GM12878 (cell line): Measurements from ENCODE around the gene RGS4. TPM values are rescaled to one million over a fixed set of nuclear protein-coding genes. Genes with fewer than 3 reads are reported as not detected.

Source experiments
- ATAC-seq: fragments of 200-7000 bp; cut with Tn5 transposase; 3 replicates; pipeline ENCODE4 v1.9.1; 2020; ENCODE audit warnings: mild to moderate bottlenecking, moderate library complexity
- BruUV-seq: library from RNA; stranded (reverse); fragments of 400-500 nt; replicated peaks from 2 replicates; lab custom pipeline; 2021; lab: Mats Ljungman, UMichigan
- CTCF ChIA-PET: fragments of 300-600 bp; sonication (Branson Sonifier 250); formaldehyde crosslinking; extraction: SDS; loops from one replicate; lab custom pipeline; 2021; ENCODE audit warnings: inconsistent platforms; lab: Yijun Ruan, JAX
- POLR2A ChIA-PET: fragments of 350-600 bp; formaldehyde crosslinking; extraction: SDS; loops from one replicate; lab custom pipeline; 2021; ENCODE audit warnings: inconsistent platforms; lab: Charles Lee
- RAD21 ChIA-PET: fragments of 300-600 bp; sonication (Branson Sonifier 250); formaldehyde crosslinking; loops from one replicate; lab custom pipeline; 2023; ENCODE audit warnings: antibody characterized with exemption; ENCODE audit not compliant: unreplicated experiment; lab: Charles Lee
- SMC1A ChIA-PET: fragments of 300-600 bp; sonication (Branson Sonifier 250); formaldehyde crosslinking; loops from one replicate; lab custom pipeline; 2023; ENCODE audit not compliant: unreplicated experiment, uncharacterized antibody; lab: Charles Lee
- DNase-seq: peaks from one replicate; pipeline ENCODE4 v3.0.0-alpha.2; 2011; ENCODE audit warnings: low read depth, low spot score
- FAIRE-seq: peaks from 3 replicates; lab custom pipeline; 2011; peaks lifted over from hg19 to GRCh38; lab: Jason Lieb, UNC
- H2AFZ ChIP-seq: 2 replicates; pipeline ENCODE4 v1.6.0; 2011; ENCODE audit warnings: low read depth, low read length, control low read depth; ENCODE audit not compliant: control insufficient read depth
- H3K27ac ChIP-seq: 2 replicates; pipeline ENCODE4 v1.5.1; 2011; ENCODE audit warnings: control low read depth; ENCODE audit not compliant: control insufficient read depth, insufficient read depth
- H3K27me3 ChIP-seq, 2 experiments: replicated peaks in 1 of 2; 2 replicates each; pipeline versions ENCODE4 v1.6.0 to v1.6.1; 2011; ENCODE audit warnings: low read length in 1 of 2; ENCODE audit not compliant: control insufficient read depth in 2 of 2, insufficient read depth in 2 of 2
- H3K36me3 ChIP-seq, 2 experiments: 2 replicates each; pipeline ENCODE4 v1.5.1; 2011; ENCODE audit warnings: low read length in 1 of 2; ENCODE audit not compliant: control insufficient read depth in 2 of 2, insufficient read depth in 2 of 2
- H3K4me1 ChIP-seq: 2 replicates; pipeline ENCODE4 v1.6.1; 2011; ENCODE audit warnings: mild to moderate bottlenecking, low read length, moderate library complexity, mixed read lengths; ENCODE audit not compliant: control insufficient read depth, insufficient read depth
- H3K4me2 ChIP-seq: 2 replicates; pipeline ENCODE4 v1.6.0; 2011; ENCODE audit warnings: control low read depth; ENCODE audit not compliant: control insufficient read depth, insufficient read depth
- H3K4me3 ChIP-seq: fragments of 200-600 bp; sonication (generic); 2 replicates; pipeline ENCODE4 v1.5.1; 2016
- H3K79me2 ChIP-seq: 2 replicates; pipeline ENCODE4 v1.6.0; 2011; ENCODE audit warnings: low read length; ENCODE audit not compliant: control insufficient read depth, insufficient read depth
- H3K9ac ChIP-seq: 2 replicates; pipeline ENCODE4 v1.8.0; 2011; ENCODE audit warnings: low read length, control low read depth, mixed read lengths; ENCODE audit not compliant: control insufficient read depth, insufficient read depth
- H3K9me3 ChIP-seq: replicated peaks from 3 replicates; pipeline ENCODE4 v1.5.1; 2011; ENCODE audit warnings: mild to moderate bottlenecking, low read length; ENCODE audit not compliant: control insufficient read depth, insufficient read depth
- H4K20me1 ChIP-seq: 2 replicates; pipeline ENCODE4 v1.6.0; 2011; ENCODE audit not compliant: control insufficient read depth, insufficient read depth
- NR2F1 ChIP-seq: fragments of 450-650 bp; conservative IDR thresholded peaks from 2 replicates; pipeline ENCODE4 v1.6.1; 2017; ENCODE audit warnings: mild to moderate bottlenecking
- RAD21 ChIP-seq: IDR thresholded peaks from 2 replicates; pipeline ENCODE4 v1.6.1; 2011; ENCODE audit warnings: mild to moderate bottlenecking, low read depth, low read length, moderate library complexity; ENCODE audit not compliant: insufficient read depth
- WGBS: methylation state at CpG from one replicate; pipeline ENCODE4 v1.1.6; 2016; ENCODE audit warnings: low lambda C conversion rate; ENCODE audit not compliant: insufficient replicate concordance, insufficient coverage; ENCODE audit errors: missing lambda C conversion rate; 5-methylcytosine and 5-hydroxymethylcytosine counted together
- in situ Hi-C: fragments of 300-500 bp; cut with MboI; formaldehyde crosslinking; loops from 9 replicates; pipeline ENCODE4 v1.14.3; 2018; ENCODE audit warnings: mixed read lengths
- intact Hi-C: fragments of 100-400 bp; cut with micrococcal nuclease; formaldehyde crosslinking; loops from one replicate; pipeline ENCODE4 v1.14.2; 2022; ENCODE audit not compliant: unreplicated experiment
- polyA plus RNA-seq, 11 experiments: library from polyadenylated mRNA; depleted of rRNA in 4 of 11; unstranded in 6 of 11; stranded (reverse) in 5 of 11; fragments of >200 nt; fragmentation: Nextera tagmentation in 4 of 11; fragmentation: Illumina TruSeq in 1 of 11; extraction: Ambion mirVana in 4 of 11; extraction: Trizol in 1 of 11; gene quantifications; 1 replicate in 1 of 11; 2 replicates in 10 of 11; pipeline versions ENCODE4 v1.2.1 to v1.2.3, GENCODE V29; 2011 to 2016; ENCODE audit warnings: inconsistent platforms in 2 of 11, missing spikeins in 2 of 11, low read depth in 1 of 11
- total RNA-seq, 4 experiments: library from RNA; depleted of rRNA in 3 of 4; stranded (reverse); fragments of >200 nt in 3 of 4; fragmentation: Illumina TruSeq in 1 of 4; extraction: Trizol in 1 of 4; gene quantifications; 2 replicates each; pipeline versions ENCODE4 v1.2.1 to v1.2.3, GENCODE V29; 2013 to 2021
- TF ChIP-seq, protein P1 (sequence below): IDR thresholded peaks from 2 replicates; pipeline ENCODE4 v1.6.1; 2012; ENCODE audit warnings: mild to moderate bottlenecking, low read depth, low read length
- TF ChIP-seq, protein P2 (sequence below): fragments of 450-650 bp; IDR thresholded peaks from 2 replicates; pipeline ENCODE4 v1.6.1; 2014; ENCODE audit warnings: mild to moderate bottlenecking

The RGS4 gene
- total and polyA plus RNA-seq, 10 of the 15 experiments (the other 5 are each of a cell fraction or from before 2014, with no cell fraction given), result 0.05 to 0.14 TPM; not detected in 8

DNA sequence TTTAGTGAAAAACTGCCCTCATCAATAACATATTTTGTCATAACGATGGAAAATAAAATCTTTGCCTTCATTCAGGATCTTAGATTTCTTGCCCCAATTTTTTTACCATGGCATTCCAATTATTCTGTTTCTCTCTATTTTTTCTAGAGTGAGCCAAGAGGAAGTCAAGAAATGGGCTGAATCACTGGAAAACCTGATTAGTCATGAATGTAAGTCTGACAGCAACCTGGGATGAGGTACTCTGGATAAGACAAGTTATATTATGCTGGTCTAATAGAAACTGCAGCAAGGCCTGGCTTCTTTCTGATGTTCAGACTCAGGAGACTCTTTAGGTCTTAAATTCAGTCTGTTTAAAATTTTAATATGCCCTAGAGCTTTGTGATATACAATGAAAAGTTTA lies 3.5 kb downstream of the RGS4 start (continued):
- no peak for TF ChIP-seq RAD21
- TF ChIP-seq, protein P1, sequence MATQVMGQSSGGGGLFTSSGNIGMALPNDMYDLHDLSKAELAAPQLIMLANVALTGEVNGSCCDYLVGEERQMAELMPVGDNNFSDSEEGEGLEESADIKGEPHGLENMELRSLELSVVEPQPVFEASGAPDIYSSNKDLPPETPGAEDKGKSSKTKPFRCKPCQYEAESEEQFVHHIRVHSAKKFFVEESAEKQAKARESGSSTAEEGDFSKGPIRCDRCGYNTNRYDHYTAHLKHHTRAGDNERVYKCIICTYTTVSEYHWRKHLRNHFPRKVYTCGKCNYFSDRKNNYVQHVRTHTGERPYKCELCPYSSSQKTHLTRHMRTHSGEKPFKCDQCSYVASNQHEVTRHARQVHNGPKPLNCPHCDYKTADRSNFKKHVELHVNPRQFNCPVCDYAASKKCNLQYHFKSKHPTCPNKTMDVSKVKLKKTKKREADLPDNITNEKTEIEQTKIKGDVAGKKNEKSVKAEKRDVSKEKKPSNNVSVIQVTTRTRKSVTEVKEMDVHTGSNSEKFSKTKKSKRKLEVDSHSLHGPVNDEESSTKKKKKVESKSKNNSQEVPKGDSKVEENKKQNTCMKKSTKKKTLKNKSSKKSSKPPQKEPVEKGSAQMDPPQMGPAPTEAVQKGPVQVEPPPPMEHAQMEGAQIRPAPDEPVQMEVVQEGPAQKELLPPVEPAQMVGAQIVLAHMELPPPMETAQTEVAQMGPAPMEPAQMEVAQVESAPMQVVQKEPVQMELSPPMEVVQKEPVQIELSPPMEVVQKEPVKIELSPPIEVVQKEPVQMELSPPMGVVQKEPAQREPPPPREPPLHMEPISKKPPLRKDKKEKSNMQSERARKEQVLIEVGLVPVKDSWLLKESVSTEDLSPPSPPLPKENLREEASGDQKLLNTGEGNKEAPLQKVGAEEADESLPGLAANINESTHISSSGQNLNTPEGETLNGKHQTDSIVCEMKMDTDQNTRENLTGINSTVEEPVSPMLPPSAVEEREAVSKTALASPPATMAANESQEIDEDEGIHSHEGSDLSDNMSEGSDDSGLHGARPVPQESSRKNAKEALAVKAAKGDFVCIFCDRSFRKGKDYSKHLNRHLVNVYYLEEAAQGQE, result no peak
- TF ChIP-seq, protein P2, sequence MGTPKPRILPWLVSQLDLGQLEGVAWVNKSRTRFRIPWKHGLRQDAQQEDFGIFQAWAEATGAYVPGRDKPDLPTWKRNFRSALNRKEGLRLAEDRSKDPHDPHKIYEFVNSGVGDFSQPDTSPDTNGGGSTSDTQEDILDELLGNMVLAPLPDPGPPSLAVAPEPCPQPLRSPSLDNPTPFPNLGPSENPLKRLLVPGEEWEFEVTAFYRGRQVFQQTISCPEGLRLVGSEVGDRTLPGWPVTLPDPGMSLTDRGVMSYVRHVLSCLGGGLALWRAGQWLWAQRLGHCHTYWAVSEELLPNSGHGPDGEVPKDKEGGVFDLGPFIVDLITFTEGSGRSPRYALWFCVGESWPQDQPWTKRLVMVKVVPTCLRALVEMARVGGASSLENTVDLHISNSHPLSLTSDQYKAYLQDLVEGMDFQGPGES, result no peak

DNA sequence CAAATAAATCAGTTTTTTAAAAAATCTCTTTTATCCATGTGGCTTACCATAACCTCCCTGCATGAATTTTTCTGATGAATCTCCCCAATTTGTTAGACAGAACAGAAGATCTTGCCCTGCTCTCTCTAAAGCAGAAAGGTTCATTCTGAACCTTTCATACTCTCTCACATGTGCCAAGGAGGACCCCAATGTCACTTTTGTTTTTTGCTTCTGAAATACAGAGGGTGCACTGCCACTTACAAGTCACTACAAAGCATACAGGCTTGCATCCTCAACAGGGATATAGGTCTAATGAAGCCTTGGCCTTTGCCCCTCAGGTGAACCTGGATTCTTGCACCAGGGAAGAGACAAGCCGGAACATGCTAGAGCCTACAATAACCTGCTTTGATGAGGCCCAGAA lies 4.8 kb downstream of the RGS4 start:
- no peaks in the 10 kb centered on the region for H3K4me1 ChIP-seq
- no peak overlapping the region for H3K27ac ChIP-seq
- H3K79me2 ChIP-seq, result no peaks in the 10 kb centered on the region
- no peak overlapping the region for H3K9ac ChIP-seq
- ChIA-PET SMC1A (interaction anchor here (7.0 kb wide), 1 partner anchor 241 kb away, joined by 69 read pairs; no protein-coding TSS in a partner anchor), RAD21 (interaction anchor here (3.1 kb wide), 1 partner anchor 242 kb away, joined by 14 read pairs; no protein-coding TSS in a partner anchor), POLR2A (no interaction called here), CTCF (interaction anchor here (8.1 kb wide), 1 partner anchor 241 kb away, joined by 136 read pairs; no protein-coding TSS in a partner anchor)
- no peak for FAIRE-seq
- in situ Hi-C loops (loop anchor here (5.0 kb wide), 1 partner anchor 243 kb away; no protein-coding TSS in a partner anchor), intact Hi-C loops (loop anchor here (5.0 to 10.0 kb wide), 2 partner anchors 199 to 227 kb away; no protein-coding TSS in a partner anchor)
- H3K4me2 ChIP-seq, result no peak overlapping the region
- H3K9me3 ChIP-seq, result no peaks in the 10 kb centered on the region
- no peaks in the 10 kb centered on the region for H3K36me3 ChIP-seq
- H2AFZ ChIP-seq, result no peak overlapping the region
- H3K27me3 ChIP-seq, result peaks cover 0 to 7% of the 10 kb centered on the region in 2 experiments; a peak in 1 of 4 replicates
- DNase-seq, result no peak
- no peak overlapping the region for H3K4me3 ChIP-seq
- no TSS peak for BruUV-seq
- H4K20me1 ChIP-seq, result no peaks in the 10 kb centered on the region
- 56% methylated on average over 1 of the region's 1 CpG for WGBS
- ATAC-seq, result no peak
- TF ChIP-seq NR2F1, result no peak
